ENCODE measurements around the gene UBQLN4.

DNA sequence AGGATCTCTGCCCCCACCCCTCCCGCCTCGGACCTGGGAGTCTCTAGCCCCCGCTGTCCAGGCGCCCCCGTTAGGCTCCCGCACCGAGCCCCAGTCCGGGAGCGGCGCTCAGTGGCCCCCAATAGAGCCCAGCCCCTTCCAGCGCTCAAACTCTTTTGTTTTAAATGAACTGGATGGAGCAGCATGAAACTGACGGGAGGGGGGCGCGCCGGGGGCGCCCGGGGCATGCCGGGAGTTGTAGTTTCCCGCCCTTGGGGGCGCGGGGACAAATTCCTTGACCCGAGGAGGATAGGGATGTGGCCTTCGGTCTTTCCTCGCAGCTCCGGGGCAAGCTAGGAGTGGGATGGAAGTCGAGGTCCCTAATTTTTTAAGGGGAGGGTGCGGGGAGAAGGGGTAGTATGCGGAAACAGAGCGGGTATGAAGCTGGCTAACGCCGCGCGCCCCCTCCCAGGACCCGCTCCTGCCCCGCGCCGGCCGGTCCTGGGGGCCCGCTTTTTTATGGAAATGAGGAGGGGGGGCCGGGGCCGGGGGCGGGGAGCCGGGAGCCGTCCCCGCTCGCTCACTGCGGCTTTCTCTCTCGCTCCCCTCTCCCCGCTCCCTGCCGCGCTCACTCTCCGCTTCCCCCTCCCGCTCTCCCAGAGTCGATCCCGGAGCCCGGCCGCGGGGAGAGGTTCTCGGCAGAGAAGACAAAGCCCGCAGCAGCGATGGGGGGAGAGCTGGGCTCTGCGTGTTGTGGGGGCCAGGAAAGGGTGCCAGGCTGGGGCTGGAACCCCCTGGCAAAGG lies 28.9 kb upstream of the UBQLN4 start, which contains the start of gene MEX3A:
- TF ChIP-seq, protein P1, sequence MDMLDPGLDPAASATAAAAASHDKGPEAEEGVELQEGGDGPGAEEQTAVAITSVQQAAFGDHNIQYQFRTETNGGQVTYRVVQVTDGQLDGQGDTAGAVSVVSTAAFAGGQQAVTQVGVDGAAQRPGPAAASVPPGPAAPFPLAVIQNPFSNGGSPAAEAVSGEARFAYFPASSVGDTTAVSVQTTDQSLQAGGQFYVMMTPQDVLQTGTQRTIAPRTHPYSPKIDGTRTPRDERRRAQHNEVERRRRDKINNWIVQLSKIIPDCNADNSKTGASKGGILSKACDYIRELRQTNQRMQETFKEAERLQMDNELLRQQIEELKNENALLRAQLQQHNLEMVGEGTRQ (CRISPR knock-in tag; IDR thresholded peaks at IDR 0.05), result no peak
- TF ChIP-seq ELF4 (CRISPR knock-in tag; IDR thresholded peaks at IDR 0.05) (no peak), MAFF (IDR thresholded peaks at IDR 0.05; ENCODE audit: low read length) (no peak), SMC3 (conservative IDR thresholded peaks at IDR 0.05; ENCODE audit: insufficient read depth, low read depth, low read length) (no peak), NR3C1 (CRISPR knock-in tag; IDR thresholded peaks at IDR 0.05) (no peak), FOXM1 (IDR thresholded peaks at IDR 0.05; ENCODE audit: low read depth) (peak; percentile 48; the same call in 1 of the 2 replicates), FOXM1 (CRISPR knock-in tag; IDR thresholded peaks at IDR 0.05; ENCODE audit: low read depth) (no peak), POLR2AphosphoS5 (IDR thresholded peaks at IDR 0.05; ENCODE audit: control insufficient read depth, insufficient read depth, low read depth, low read length) (peak; percentile 53; the same call in 1 of the 2 replicates)
- TF ChIP-seq, protein P2, sequence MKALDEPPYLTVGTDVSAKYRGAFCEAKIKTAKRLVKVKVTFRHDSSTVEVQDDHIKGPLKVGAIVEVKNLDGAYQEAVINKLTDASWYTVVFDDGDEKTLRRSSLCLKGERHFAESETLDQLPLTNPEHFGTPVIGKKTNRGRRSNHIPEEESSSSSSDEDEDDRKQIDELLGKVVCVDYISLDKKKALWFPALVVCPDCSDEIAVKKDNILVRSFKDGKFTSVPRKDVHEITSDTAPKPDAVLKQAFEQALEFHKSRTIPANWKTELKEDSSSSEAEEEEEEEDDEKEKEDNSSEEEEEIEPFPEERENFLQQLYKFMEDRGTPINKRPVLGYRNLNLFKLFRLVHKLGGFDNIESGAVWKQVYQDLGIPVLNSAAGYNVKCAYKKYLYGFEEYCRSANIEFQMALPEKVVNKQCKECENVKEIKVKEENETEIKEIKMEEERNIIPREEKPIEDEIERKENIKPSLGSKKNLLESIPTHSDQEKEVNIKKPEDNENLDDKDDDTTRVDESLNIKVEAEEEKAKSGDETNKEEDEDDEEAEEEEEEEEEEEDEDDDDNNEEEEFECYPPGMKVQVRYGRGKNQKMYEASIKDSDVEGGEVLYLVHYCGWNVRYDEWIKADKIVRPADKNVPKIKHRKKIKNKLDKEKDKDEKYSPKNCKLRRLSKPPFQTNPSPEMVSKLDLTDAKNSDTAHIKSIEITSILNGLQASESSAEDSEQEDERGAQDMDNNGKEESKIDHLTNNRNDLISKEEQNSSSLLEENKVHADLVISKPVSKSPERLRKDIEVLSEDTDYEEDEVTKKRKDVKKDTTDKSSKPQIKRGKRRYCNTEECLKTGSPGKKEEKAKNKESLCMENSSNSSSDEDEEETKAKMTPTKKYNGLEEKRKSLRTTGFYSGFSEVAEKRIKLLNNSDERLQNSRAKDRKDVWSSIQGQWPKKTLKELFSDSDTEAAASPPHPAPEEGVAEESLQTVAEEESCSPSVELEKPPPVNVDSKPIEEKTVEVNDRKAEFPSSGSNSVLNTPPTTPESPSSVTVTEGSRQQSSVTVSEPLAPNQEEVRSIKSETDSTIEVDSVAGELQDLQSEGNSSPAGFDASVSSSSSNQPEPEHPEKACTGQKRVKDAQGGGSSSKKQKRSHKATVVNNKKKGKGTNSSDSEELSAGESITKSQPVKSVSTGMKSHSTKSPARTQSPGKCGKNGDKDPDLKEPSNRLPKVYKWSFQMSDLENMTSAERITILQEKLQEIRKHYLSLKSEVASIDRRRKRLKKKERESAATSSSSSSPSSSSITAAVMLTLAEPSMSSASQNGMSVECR (CRISPR knock-in tag; IDR thresholded peaks at IDR 0.05), result peak; percentile 72
